HEK293 (cell line): Measurements from ENCODE around the gene ZNF560.

Experiments
- ATF2 ChIP-seq: fragments of 450-650 bp; formaldehyde crosslinking; IDR thresholded peaks from 2 replicates; pipeline ENCODE4 v1.5.1; 2016; ENCODE audit warnings: missing biosample characterization, missing genetic modification characterization, low read depth
- GLIS1 ChIP-seq: fragments of 450-650 bp; formaldehyde crosslinking; IDR thresholded peaks from 2 replicates; pipeline ENCODE4 v1.5.1; 2016; ENCODE audit warnings: missing biosample characterization, missing genetic modification characterization
- KLF8 ChIP-seq: fragments of 450-650 bp; formaldehyde crosslinking; IDR thresholded peaks from 2 replicates; pipeline ENCODE4 v1.5.1; 2016; ENCODE audit warnings: missing biosample characterization, missing genetic modification characterization
- OSR2 ChIP-seq: fragments of 450-650 bp; formaldehyde crosslinking; IDR thresholded peaks from 2 replicates; pipeline ENCODE4 v1.5.1; 2016; ENCODE audit warnings: missing biosample characterization, missing genetic modification characterization
- PATZ1 ChIP-seq: fragments of 450-650 bp; formaldehyde crosslinking; IDR thresholded peaks from 2 replicates; pipeline ENCODE4 v1.5.1; 2016; ENCODE audit warnings: missing biosample characterization, missing genetic modification characterization
- PRDM1 ChIP-seq: fragments of 450-650 bp; formaldehyde crosslinking; IDR thresholded peaks from 2 replicates; pipeline ENCODE4; 2016; ENCODE audit warnings: missing biosample characterization, missing genetic modification characterization
- SETDB1 ChIP-seq: IDR thresholded peaks from one replicate; pipeline ENCODE4 v1.6.1; 2017; ENCODE audit warnings: mild to moderate bottlenecking, low read length, moderate library complexity, mixed read lengths; ENCODE audit not compliant: insufficient read length
- SP2 ChIP-seq: fragments of 450-650 bp; formaldehyde crosslinking; IDR thresholded peaks from 2 replicates; pipeline ENCODE4 v1.5.1; 2016; ENCODE audit warnings: missing biosample characterization, missing genetic modification characterization
- SP3 ChIP-seq: fragments of 450-650 bp; formaldehyde crosslinking; IDR thresholded peaks from 2 replicates; pipeline ENCODE4 v1.5.1; 2016; ENCODE audit warnings: missing biosample characterization, missing genetic modification characterization
- SP7 ChIP-seq: fragments of 450-650 bp; formaldehyde crosslinking; IDR thresholded peaks from 2 replicates; pipeline ENCODE4 v1.5.1; 2016; ENCODE audit warnings: missing biosample characterization, missing genetic modification characterization
- YY1 ChIP-seq: fragments of 450-650 bp; formaldehyde crosslinking; IDR thresholded peaks from 2 replicates; pipeline ENCODE4 v1.5.1; 2018; ENCODE audit warnings: missing biosample characterization, missing genetic modification characterization
- ZBTB7A ChIP-seq: fragments of 450-650 bp; formaldehyde crosslinking; IDR thresholded peaks from 2 replicates; pipeline ENCODE4 v1.5.1; 2016; ENCODE audit warnings: low read depth, missing biosample characterization, missing genetic modification characterization
- ZBTB8A ChIP-seq: fragments of 450-650 bp; formaldehyde crosslinking; IDR thresholded peaks from 2 replicates; pipeline ENCODE4 v1.5.1; 2016; ENCODE audit warnings: missing biosample characterization, missing genetic modification characterization
- ZNF202 ChIP-seq: fragments of 450-650 bp; formaldehyde crosslinking; IDR thresholded peaks from 2 replicates; pipeline ENCODE4 v1.5.1; 2016; ENCODE audit warnings: missing biosample characterization, missing genetic modification characterization, borderline replicate concordance
- ZNF24 ChIP-seq: fragments of 450-650 bp; formaldehyde crosslinking; IDR thresholded peaks from 2 replicates; pipeline ENCODE4 v1.5.1; 2016; ENCODE audit warnings: missing biosample characterization, missing genetic modification characterization
- ZNF26 ChIP-seq: fragments of 450-650 bp; formaldehyde crosslinking; IDR thresholded peaks from 2 replicates; pipeline ENCODE4 v1.5.1; 2016; ENCODE audit warnings: missing biosample characterization, missing genetic modification characterization
- ZNF274 ChIP-seq, 2 experiments: fragments of 200-500 bp in 1 of 2; fragments of 450-650 bp in 1 of 2; sonication (Bioruptor generic) in 1 of 2; formaldehyde crosslinking in 1 of 2; IDR thresholded peaks; 2 replicates each; pipeline versions ENCODE4 v1.5.1 to v1.6.1; 2014 to 2016; ENCODE audit warnings: borderline replicate concordance in 1 of 2, inconsistent platforms in 1 of 2, low read length in 1 of 2, missing biosample characterization in 1 of 2, missing genetic modification characterization in 1 of 2
- ZNF311 ChIP-seq: fragments of 450-650 bp; formaldehyde crosslinking; IDR thresholded peaks from 2 replicates; pipeline ENCODE4 v1.5.1; 2017; ENCODE audit warnings: missing biosample characterization, missing genetic modification characterization, borderline replicate concordance
- ZNF335 ChIP-seq: fragments of 450-650 bp; formaldehyde crosslinking; conservative IDR thresholded peaks from 2 replicates; pipeline ENCODE4 v1.5.1; 2016; ENCODE audit warnings: missing biosample characterization, missing genetic modification characterization
- ZNF341 ChIP-seq: fragments of 450-650 bp; formaldehyde crosslinking; IDR thresholded peaks from 2 replicates; pipeline ENCODE4; 2016; ENCODE audit warnings: low read depth, missing biosample characterization, missing genetic modification characterization
- ZNF416 ChIP-seq: fragments of 450-650 bp; formaldehyde crosslinking; IDR thresholded peaks from 2 replicates; pipeline ENCODE4 v1.5.1; 2016; ENCODE audit warnings: missing biosample characterization, missing genetic modification characterization
- ZNF433 ChIP-seq: fragments of 450-650 bp; formaldehyde crosslinking; IDR thresholded peaks from 2 replicates; pipeline ENCODE4 v1.5.1; 2016; ENCODE audit warnings: missing biosample characterization, missing genetic modification characterization, low read depth
- ZNF48 ChIP-seq: fragments of 450-650 bp; formaldehyde crosslinking; IDR thresholded peaks from 2 replicates; pipeline ENCODE4 v1.5.1; 2016; ENCODE audit warnings: missing biosample characterization, missing genetic modification characterization
- ZNF488 ChIP-seq: fragments of 450-650 bp; formaldehyde crosslinking; IDR thresholded peaks from 2 replicates; pipeline ENCODE4 v1.5.1; 2016; ENCODE audit warnings: missing biosample characterization, missing genetic modification characterization
- ZNF521 ChIP-seq: fragments of 450-650 bp; formaldehyde crosslinking; IDR thresholded peaks from 2 replicates; pipeline ENCODE4 v1.5.1; 2017; ENCODE audit warnings: missing biosample characterization, mild to moderate bottlenecking, missing genetic modification characterization
- ZNF621 ChIP-seq: fragments of 450-650 bp; formaldehyde crosslinking; IDR thresholded peaks from 2 replicates; pipeline ENCODE4 v1.5.1; 2017; ENCODE audit warnings: missing biosample characterization, missing genetic modification characterization
- ZNF624 ChIP-seq: fragments of 450-650 bp; formaldehyde crosslinking; IDR thresholded peaks from 2 replicates; pipeline ENCODE4 v1.5.1; 2017; ENCODE audit warnings: missing biosample characterization, missing genetic modification characterization
- ZNF629 ChIP-seq: fragments of 450-650 bp; formaldehyde crosslinking; IDR thresholded peaks from 2 replicates; pipeline ENCODE4 v1.5.1; 2017; ENCODE audit warnings: missing biosample characterization, missing genetic modification characterization
- ZNF670 ChIP-seq: fragments of 450-650 bp; formaldehyde crosslinking; IDR thresholded peaks from 2 replicates; pipeline ENCODE4 v1.5.1; 2016; ENCODE audit warnings: missing biosample characterization, missing genetic modification characterization, low read depth
- ZNF677 ChIP-seq: fragments of 450-650 bp; IDR thresholded peaks from 2 replicates; pipeline ENCODE4 v1.5.0; 2018; ENCODE audit warnings: missing biosample characterization, mild to moderate bottlenecking, missing genetic modification characterization, moderate library complexity
- ZNF692 ChIP-seq: fragments of 450-650 bp; formaldehyde crosslinking; IDR thresholded peaks from 2 replicates; pipeline ENCODE4 v1.5.1; 2016; ENCODE audit warnings: missing biosample characterization, missing genetic modification characterization
- ZNF777 ChIP-seq: fragments of 450-650 bp; formaldehyde crosslinking; IDR thresholded peaks from 2 replicates; pipeline ENCODE4 v1.5.1; 2017; ENCODE audit warnings: missing biosample characterization, missing genetic modification characterization, borderline replicate concordance

Gene ZNF560

GRCh38 chr19:9435279-9436268 is 62.8 kb downstream of the ZNF560 start, which contains the start of gene ZNF266 (continued):
- TF ChIP-seq SP2 (tag by site-specific recombination) (peak; percentile 64), ZNF433 (tag by site-specific recombination) (no peak), PRDM1 (tag by site-specific recombination) (peak; percentile 56), ZNF488 (tag by site-specific recombination) (no peak), ZBTB7A (tag by site-specific recombination) (no peak), YY1 (tag by site-specific recombination) (no peak), OSR2 (tag by site-specific recombination) (no peak), ZNF341 (tag by site-specific recombination) (0 out of 2 replicates have a peak, but pooled peaks have one; percentile 21), ZNF624 (tag by site-specific recombination) (no peak), ZNF777 (tag by site-specific recombination) (no peak), SETDB1 (peak; percentile 24), ZNF521 (tag by site-specific recombination) (no peak), ZNF629 (tag by site-specific recombination) (peak; percentile 93), ZNF416 (tag by site-specific recombination) (no peak), ZNF274 (IDR thresholded peaks at IDR 0.05; ENCODE audit: low read length) (no peak), ZNF274 (tag by site-specific recombination; IDR thresholded peaks at IDR 0.05; ENCODE audit: borderline replicate concordance) (no peak), PATZ1 (peak; percentile 45; the same call in 1 of the 2 replicates), KLF8 (tag by site-specific recombination) (no peak), ZNF311 (tag by site-specific recombination) (no peak), ZNF202 (tag by site-specific recombination) (no peak), ZNF677 (no peak), ZNF24 (tag by site-specific recombination) (0 out of 2 replicates have a peak, but pooled peaks have one; percentile 43), ZNF26 (tag by site-specific recombination) (no peak), ATF2 (tag by site-specific recombination) (peak; percentile 96), ZNF335 (tag by site-specific recombination) (peak; percentile 91), ZNF48 (no peak), ZNF621 (tag by site-specific recombination) (no peak), GLIS1 (tag by site-specific recombination) (0 out of 2 replicates have a peak, but pooled peaks have one; percentile 25), SP3 (no peak), ZNF692 (tag by site-specific recombination) (0 out of 2 replicates have a peak, but pooled peaks have one; percentile 29), ZBTB8A (tag by site-specific recombination) (0 out of 2 replicates have a peak, but pooled peaks have one; percentile 10), SP7 (tag by site-specific recombination) (0 out of 2 replicates have a peak, but pooled peaks have one; percentile 36), ZNF670 (tag by site-specific recombination) (no peak)
